HG02678 (cell line): ENCODE results near the gene PRDM16.

Source experiments
- ATAC-seq: cut with Tn5 transposase; IDR thresholded peaks from one replicate; pipeline ENCODE4 v1.9.1; 2021; ENCODE audit warnings: mild to moderate bottlenecking, moderate library complexity; ENCODE audit not compliant: unreplicated experiment

The PRDM16 gene

GRCh38 chr1:3475839-3476573 lies 407.0 kb downstream of the PRDM16 start:
- no peak for ATAC-seq

- no peak for ATAC-seq
Observed at GRCh38 chr1:3476666-3477065, 407.7 kb downstream of the PRDM16 start.

- no peak for ATAC-seq
Observed at GRCh38 chr1:3477241-3477995, 408.4 kb downstream of the PRDM16 start.

- ATAC-seq, result no peak
Observed at GRCh38 chr1:3478187-3478586, 409.2 kb downstream of the PRDM16 start.

- no peak for ATAC-seq
Observed at GRCh38 chr1:3479511-3480368, 410.7 kb downstream of the PRDM16 start.

GRCh38 chr1:3480369-3480719 lies 411.3 kb downstream of the PRDM16 start:
- no peak for ATAC-seq

GRCh38 chr1:3481046-3481445 lies 412.0 kb downstream of the PRDM16 start:
- no peak for ATAC-seq

GRCh38 chr1:3481836-3482375 lies 412.9 kb downstream of the PRDM16 start:
- ATAC-seq, result no peak

GRCh38 chr1:3482378-3482849 lies 413.4 kb downstream of the PRDM16 start:
- no peak for ATAC-seq

GRCh38 chr1:3483380-3483779 lies 414.4 kb downstream of the PRDM16 start:
- ATAC-seq, result no peak

- no peak for ATAC-seq
Observed at GRCh38 chr1:3483801-3484444, 414.9 kb downstream of the PRDM16 start.

- no peak for ATAC-seq
Observed at GRCh38 chr1:3485016-3485415, 416.0 kb downstream of the PRDM16 start.
